ENCODE measurements around the gene LRRN3.
A peak's percentile ranks its signal among the peaks of the same experiment; 100 is the strongest.
"Not testable (repeated sequence)": the region's sequence is repeated elsewhere in the genome, so short reads cannot be mapped to it uniquely, and the experiment has no call there.

LRRN3 gene

DNA sequence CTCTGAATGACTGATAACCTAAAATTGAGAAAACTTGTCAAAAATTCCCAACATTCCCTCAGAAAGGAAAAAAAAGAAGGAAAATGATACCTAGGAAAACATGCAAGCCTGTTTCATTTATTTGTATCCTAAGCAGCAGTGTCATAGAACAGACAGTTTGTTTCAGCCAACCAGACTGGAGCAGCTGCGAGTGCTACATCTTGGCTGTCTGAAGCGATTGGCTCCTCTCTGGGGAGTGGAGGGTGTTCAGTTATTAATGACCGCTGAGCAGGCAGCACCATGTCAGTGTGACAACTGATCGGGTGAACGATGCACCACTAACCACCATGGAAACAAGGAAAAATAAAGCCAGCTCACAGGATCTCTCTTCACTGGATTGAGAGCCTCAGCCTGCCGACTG, at the start of gene LRRN3:
Gene LRRN3, plus strand, starts transcription at position 282 of the 400 bp plus-strand sequence. CDS start 31,646 bp downstream, outside the sequence.
- no peak for DNase-seq

GRCh38 chr7:111041577-111041976, 49.4 kb upstream of the LRRN3 start:
- no peak for DNase-seq

GRCh38 chr7:111042842-111043241, 48.1 kb upstream of the LRRN3 start:
- DNase-seq, result no peak

DNA sequence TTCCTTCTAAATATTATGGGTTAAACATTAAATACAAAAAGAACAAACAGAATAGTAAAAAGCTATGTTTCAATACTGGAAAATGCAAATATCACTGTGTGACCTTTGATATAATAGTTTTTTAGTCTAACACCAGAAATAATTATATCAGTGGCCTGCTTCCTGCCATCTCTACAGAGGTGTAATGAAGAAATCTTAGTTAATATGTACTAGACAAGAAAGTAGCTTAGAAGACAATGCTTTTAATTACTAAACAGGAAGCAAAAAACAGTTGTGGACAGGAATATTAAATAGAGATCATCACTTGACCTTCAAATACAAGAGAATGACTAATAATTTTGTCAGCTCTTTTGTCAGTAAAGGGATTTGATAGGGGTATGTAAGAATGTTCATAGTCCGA, 47.4 kb upstream of the LRRN3 start:
- DNase-seq, result no peak

DNA sequence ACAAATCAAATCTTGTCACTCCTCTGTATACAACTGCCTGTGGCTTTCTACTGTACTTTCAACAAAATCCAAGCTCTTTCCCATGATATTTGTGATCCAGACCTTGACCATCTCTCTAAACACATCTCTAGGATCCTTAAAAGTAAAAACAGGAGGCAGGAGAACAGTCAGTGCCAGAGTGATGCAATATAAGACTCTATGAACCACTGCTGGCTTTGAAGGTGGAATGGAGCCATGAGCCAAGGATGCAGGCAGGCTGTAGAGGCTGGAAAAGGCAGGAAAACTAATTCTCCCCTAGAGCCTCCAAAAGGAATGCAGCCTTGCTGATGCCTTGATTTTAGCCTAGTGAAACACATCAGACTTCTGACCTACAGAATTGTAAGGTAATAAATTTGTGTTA, 45.5 kb upstream of the LRRN3 start:
- DNase-seq, result no peak

- no peak for DNase-seq
Measured at GRCh38 chr7:111047595-111047994, 43.3 kb upstream of the LRRN3 start.

DNA sequence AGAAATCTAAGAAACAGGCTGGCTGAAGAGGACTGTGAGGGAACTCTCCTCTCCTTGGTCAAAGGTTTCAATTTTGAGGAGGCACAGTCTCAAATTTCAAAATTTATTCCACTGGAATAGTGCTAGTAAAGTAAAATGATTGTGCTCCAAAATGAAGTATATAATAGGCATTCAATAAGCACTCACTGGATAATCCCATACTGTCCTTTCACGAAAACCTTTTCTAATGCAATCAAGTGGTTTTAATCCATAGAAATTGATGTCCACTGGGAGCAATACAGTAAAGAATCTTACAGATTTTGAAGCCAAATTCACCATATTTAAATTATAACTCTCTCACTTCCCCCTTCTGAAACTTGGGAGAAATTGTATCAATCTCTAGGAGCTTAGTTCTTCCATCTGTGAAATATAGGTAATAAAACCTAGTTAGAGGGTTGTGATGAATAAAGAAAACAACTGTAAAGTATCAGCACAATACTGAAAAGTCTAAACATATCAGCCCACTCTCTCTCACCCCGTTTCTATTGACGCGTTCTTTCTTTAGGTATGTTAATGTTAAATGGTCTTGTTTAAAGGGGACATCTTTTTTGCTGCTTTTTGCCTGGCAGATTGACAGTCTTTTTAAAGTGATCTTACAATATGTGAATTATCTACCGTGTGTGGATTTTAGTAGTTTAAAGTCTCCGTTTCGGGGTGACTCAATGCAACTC, 40.8 kb upstream of the LRRN3 start:
- no peak for DNase-seq

DNA sequence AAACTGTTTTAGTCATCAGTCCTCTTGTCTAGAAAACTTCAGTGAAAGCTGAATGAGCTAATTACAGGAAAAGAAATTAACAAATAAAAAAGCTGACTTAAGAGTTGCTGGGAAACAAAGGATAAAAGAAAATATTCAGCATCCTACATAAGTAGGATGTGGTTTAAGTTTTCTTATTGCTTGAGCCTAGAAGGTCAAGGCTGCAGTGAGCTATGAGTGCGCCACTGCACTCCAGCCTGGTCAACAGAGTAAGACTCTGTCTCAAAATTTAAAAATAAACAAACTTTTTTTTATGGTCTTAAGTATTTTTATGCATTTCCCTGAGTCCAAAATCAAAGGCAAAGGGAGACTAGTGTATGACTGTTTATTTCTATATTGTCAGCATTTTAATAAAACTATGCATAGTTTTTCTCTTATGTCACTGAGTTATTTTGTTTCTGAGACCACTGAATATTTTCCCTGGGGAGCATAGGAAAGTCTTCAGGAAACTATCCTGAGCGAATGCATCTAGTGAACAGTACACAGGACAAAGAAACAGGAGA, 40.0 kb upstream of the LRRN3 start:
- no peak for DNase-seq

DNA sequence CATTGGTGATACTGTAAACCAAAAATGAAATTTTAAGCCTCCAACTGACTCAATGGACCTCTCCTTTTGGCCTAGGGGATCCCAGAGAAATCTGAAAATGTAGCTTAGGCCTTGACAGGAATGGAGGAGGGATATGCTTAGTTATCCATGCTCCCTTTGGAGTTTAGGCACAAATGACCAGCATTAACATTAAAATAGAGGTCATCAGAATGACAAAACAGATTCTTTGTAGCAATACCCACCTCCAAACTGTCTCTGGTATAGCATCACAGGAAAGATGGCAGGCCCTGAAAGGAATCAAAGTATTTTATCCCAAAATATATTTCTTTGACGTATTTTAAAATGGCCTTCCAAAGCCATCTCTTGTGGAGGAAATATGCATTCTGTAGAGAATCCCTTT, 39.1 kb upstream of the LRRN3 start:
- no peak for DNase-seq

GRCh38 chr7:111053035-111053434, 37.9 kb upstream of the LRRN3 start:
- DNase-seq, result no peak

- no peak for DNase-seq
Measured at GRCh38 chr7:111056371-111056770, 34.6 kb upstream of the LRRN3 start.

- DNase-seq, result no peak
Measured at GRCh38 chr7:111057066-111057465, 33.9 kb upstream of the LRRN3 start.

- no peak for DNase-seq
Measured at GRCh38 chr7:111059833-111060232, 31.1 kb upstream of the LRRN3 start.

DNA sequence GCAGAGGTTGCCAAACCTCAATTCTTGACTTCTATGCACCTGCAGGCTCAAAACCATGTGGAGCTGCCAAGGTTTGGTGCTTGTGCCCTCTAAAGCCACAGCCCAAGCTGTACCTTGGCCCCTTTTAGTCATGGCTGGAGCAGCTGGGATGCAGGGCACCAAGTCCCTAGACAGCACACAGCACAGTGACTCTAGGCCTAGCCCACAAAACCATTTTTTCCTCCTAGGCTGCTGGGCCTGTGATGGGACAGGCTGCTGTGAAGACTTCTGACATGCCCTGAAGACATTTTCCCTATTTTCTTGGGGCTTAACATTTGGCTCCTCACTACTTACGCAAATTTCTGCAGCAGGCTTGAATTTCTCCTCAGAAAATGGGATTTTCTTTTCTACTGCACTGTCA, 27.8 kb upstream of the LRRN3 start:
- DNase-seq, result no peak

GRCh38 chr7:111067251-111067650, 23.7 kb upstream of the LRRN3 start:
- DNase-seq, result no peak

GRCh38 chr7:111067682-111068081, 23.2 kb upstream of the LRRN3 start:
- DNase-seq, result no peak

- DNase-seq, result no peak
Measured at GRCh38 chr7:111068618-111069017, 22.3 kb upstream of the LRRN3 start.

- no peak for DNase-seq
Measured at GRCh38 chr7:111071556-111071955, 19.4 kb upstream of the LRRN3 start.

DNA sequence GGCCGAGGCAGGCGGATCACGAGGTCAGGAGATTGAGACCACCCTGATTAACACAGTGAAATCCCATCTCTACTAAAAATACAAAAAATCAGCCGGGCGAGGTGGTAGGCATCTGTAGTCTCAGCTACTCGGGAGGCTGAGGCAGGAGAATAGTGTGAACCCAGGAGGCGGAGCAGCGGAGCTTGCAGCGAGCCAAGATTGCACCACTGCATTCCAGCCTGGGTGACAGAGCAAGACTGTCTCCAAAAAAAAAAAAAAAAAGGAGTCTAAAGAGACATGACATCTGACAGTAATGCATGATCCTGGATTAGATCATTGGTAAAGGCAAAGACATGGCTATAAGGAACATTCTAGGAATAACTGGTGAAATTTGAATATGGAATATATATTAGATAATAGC, 18.3 kb upstream of the LRRN3 start:
- not testable (repeated sequence) for DNase-seq

GRCh38 chr7:111074071-111074747, 16.7 kb upstream of the LRRN3 start:
- DNase-seq, result no peak

GRCh38 chr7:111074748-111075146, 16.2 kb upstream of the LRRN3 start:
- DNase-seq, result no peak

DNA sequence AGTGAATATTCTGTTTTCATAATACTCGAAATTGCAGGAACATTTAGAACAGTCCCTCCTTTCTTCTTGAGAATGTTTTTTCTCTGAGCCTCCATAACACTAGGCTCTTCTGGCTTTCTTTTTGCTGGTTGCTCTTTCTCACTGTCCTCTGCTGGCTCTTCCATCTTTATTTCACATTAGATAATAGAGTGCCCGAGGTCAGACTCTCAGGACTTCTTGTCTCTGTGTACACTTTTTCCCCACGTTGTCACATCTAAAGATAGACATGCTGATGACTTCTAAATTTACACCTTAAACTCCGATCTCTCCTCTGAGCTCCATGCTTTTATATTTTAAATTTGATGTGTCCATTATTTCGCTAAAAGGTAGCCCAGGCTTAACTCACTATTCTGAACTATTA, 15.4 kb upstream of the LRRN3 start:
- DNase-seq, result no peak

DNA sequence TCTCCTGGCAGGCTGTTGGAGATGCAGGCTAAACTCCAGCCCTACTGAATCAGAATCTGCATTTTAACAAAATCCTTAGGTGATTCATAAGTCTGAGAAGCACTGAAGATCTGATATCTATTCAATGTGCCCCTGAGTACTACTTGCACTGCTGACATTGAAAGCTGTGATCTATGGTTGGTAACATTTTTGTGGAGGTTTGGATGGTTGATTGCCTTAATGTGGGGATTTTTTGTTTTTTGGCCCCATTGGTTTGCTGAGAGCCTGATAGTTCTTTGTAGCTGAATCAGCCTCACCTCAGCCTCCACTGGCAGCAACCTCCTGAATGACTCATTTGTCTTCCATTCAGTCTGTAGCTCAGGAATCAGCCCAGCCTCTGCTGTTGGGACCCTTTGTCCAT, 14.7 kb upstream of the LRRN3 start:
- DNase-seq, result peak in 1 of 2 experiments; percentile 1

DNA sequence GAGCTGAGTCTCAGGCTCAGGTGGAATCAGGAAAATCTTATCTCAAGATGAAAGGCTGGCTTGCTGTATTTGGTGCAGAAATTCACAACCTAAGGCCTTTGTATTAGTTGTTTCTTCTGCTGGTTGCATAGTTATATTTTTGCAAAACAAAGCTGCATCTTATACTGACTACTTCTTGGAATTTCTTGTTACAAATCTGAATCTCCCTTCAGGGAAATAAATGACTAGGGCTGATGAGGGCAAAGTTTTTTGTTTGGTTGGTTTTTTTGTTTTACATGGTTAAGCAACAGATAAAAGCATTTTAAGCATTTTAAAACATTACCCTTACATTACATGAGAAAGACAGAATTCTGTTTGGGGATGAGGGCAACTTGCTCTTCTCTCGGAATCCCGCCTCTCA, 13.9 kb upstream of the LRRN3 start:
- no peak for DNase-seq
